Omental fat pad (tissue), 4 donors: Measurements from ENCODE around the gene MED6. TPM values are rescaled to one million over a fixed set of nuclear protein-coding genes. Genes with fewer than 3 reads are reported as not detected.

Experiments used
- ATAC-seq: fragments of 150-250 bp; one replicate; pipeline ENCODE4 v1.9.1; 2016; ENCODE audit warnings: mild to moderate bottlenecking, moderate library complexity; ENCODE audit not compliant: low FRiP score
- DNase-seq: peaks from one replicate; pipeline ENCODE4 v3.0.0-alpha.2; 2019; ENCODE audit warnings: low spot score
- total RNA-seq, 4 donors: library from RNA; depleted of rRNA; stranded (reverse); fragments of >200 nt; gene quantifications; one replicate each; pipeline ENCODE4 v1.1.0, GENCODE V29; 2016
- TF ChIP-seq, protein P1 (sequence below), 3 donors: fragments of 450-650 bp; IDR thresholded peaks; one replicate each; pipeline ENCODE4 v1.5.1; 2016 to 2017; ENCODE audit warnings: antibody characterized with exemption in 3 of 3, mild to moderate bottlenecking in 3 of 3, moderate library complexity in 2 of 3

The MED6 gene
- total RNA-seq, 4 donors from 2014 or later = 22.9 to 38.1 (median 30.3) TPM

DNA sequence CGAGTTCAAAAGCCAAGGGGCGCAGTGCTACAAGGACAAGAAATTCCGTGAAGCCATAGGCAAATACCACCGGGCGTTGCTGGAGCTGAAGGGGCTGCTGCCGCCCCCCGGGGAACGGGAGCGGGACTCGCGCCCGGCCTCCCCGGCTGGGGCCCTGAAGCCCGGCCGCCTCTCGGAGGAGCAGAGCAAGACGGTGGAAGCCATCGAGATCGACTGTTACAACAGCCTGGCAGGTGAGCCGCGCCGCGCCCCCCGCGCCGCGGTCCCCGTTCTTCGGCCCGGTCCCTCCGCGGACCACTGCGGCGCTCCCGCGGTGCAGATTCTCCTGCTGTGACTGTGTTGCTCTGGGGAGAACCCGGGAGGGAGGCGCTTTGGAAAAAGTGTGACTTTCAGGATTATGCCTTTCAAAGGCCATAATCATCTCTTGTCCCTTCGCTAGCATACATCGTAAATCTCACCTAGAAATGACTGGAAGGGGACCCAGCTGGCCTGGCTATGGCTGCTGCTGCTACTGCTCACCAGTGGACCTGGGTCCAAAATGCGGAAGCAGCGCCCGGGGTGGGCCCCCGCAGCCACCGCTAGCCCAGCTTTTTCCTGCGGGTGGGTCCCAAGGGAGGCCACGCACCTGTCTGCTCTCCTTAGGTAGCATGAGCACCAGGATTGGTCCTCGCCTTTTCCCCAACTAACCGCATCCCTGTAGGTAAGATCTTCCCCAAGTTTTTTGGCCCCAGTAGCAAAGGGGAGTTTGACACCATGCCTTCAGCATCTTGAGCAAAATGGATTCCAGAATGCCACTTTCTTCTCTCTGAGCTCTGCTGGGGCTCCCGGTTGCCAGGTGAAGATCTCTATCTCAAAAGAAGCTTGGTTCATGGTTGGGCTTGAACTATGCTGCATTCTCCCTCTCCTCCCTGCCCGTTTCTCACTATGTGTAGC lies 42.1 kb upstream of the MED6 start:
- peak; percentile 17 for ATAC-seq
- TF ChIP-seq, protein P1, sequence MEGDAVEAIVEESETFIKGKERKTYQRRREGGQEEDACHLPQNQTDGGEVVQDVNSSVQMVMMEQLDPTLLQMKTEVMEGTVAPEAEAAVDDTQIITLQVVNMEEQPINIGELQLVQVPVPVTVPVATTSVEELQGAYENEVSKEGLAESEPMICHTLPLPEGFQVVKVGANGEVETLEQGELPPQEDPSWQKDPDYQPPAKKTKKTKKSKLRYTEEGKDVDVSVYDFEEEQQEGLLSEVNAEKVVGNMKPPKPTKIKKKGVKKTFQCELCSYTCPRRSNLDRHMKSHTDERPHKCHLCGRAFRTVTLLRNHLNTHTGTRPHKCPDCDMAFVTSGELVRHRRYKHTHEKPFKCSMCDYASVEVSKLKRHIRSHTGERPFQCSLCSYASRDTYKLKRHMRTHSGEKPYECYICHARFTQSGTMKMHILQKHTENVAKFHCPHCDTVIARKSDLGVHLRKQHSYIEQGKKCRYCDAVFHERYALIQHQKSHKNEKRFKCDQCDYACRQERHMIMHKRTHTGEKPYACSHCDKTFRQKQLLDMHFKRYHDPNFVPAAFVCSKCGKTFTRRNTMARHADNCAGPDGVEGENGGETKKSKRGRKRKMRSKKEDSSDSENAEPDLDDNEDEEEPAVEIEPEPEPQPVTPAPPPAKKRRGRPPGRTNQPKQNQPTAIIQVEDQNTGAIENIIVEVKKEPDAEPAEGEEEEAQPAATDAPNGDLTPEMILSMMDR (IDR thresholded peaks at IDR 0.05) = no peak
- no peak for DNase-seq

DNA sequence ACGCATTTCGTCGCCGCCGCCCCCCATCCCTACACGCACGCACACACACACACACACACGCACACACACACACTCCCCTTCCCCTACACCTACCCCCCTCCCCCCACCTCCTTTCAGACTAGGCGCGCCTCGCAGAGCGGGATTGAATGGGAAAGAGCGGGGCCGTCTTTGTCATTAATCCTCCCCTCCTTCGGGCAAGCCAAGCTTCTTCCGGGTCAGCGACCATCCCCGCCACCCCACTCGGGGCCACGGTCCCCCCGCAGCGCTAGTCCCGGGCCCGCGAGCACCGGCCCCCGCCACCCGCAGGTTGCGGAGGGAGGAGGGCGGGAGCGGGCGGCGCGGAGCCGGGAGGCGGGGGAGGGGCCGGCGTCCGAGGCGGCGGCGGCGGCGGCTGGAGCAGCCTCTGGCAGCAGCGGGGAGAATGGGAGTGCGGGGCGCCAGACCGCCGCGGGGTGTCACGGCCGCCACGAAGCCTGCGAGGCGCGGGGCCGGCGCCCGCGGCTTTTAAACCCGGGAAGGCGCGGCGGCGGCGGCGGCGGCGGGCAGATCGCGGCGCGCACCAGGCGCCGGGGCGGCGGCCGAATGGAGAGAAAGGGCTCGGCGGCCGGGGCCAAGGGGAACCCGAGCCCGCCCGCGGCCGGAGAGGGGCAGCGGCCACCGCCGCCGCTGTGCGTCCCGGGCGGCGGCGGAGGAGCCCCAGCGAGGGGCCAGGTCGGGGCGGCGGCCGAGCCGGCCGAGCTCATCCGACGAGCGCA lies 41.3 kb upstream of the MED6 start, which contains the start of gene TTC9:
TSS of gene TTC9 (plus strand) at position 369 of the 755 bp plus-strand sequence. CDS start at position 583, 214 bp downstream.
- TF ChIP-seq, protein P1 (IDR thresholded peaks at IDR 0.05) = no peak
- peak; percentile 73 for ATAC-seq
- no peak for DNase-seq

DNA sequence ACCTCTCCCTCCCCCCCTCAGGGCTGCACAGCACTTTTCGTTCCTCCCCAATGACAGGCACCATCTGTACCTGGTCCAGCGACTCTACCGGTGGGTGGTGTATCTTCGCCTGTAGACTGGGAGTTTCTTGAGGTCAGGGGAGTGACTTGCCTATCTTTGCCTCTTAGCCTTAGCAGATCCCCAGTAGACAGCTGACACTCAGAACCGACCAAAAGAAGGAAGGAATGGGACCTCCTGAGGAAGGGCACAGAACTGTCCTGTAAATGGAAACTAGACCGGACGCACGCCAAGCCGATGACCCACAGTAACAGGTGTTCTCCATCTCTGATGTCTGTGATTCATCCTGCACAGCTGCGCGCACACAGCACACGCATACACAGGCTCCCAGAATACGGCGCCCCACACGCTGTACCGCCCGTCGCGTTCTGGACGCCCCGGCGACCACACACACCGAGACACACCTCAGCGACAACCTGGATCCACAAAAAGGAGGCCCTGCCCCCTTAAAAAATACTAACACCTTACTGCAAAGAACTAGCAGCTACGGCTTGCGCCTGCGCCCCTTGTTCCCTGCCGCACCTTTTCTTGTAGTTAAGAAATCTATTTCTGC lies 40.6 kb upstream of the MED6 start:
- ATAC-seq (peak; percentile 66), DNase-seq (no peak)
- TF ChIP-seq, protein P1 (IDR thresholded peaks at IDR 0.05) = no peak

DNA sequence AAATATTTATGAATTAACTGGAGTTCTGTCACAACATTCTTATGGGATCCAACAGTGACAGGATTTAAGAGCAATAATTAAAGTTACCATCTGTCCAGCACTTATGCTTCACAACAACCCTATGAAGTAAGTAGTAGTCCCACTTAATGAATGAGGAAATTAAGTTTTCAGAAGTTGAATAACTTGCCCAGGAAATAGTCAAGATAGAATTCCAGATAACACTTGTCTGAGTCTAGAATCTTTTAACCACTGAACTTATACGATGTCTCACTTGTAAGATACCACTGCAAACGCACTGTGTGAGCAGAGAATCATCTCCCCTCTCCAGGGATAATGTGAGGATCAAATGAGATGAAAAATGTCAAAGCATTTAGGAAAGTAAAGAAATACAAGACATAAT lies 38.0 kb upstream of the MED6 start:
- TF ChIP-seq, protein P1 (IDR thresholded peaks at IDR 0.05) = no peak
- DNase-seq = no peak
- ATAC-seq = no peak

DNA sequence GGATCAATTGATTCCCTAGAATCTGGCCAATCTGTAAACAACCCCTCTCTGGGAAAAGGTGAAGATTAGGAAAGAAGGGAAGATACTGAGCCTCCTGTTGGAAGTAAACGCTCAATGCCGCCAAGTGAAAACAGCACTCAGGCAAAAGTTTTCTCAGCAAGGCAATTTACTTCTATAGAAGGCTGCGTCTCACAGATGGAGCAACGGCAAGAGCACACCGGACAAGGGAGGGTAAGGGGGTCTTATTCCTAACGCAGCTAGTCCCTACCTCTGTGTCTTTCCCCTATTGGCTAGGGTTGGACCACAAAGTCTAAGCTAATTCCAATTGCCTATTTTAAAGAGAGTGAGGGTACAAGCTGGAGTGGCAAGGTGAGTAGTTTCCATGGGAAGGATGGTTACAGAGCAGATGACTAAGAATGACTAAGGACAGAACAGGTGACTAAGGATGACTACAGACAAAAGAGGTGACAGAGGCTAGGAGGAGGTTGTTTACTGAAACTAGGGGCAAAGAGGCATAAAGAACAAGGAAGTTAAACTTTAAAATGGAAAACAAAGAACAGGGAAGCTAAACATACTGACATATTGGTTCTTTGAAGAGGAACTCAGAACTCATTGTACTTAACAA lies 35.6 kb upstream of the MED6 start:
- DNase-seq (no peak), ATAC-seq (no peak)
- TF ChIP-seq, protein P1 (IDR thresholded peaks at IDR 0.05) = no peak

DNA sequence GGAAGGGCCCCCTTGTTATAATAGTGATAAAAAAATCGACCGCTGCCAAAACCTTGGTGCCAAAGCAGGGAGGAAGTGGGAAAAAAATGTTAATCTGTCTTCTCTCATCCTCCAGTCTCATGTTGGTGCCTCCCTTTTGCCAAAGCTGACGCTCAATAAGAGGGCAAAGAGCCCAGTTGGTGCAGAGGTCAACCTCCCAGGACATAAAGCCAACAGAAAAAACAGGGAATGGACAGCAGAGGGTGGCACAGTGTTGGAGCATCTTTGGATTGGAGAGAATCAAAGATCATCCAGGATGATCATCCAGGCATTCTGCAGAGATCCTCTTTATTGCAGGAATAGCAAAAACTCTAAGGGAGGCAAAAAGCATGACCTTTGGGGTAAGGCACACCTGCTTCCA lies 31.5 kb upstream of the MED6 start:
- DNase-seq = no peak
- TF ChIP-seq, protein P1 (IDR thresholded peaks at IDR 0.05) = no peak
- ATAC-seq = no peak
